HL-60 (cell line): ENCODE data around the gene KIF14.

ENCODE experiments used
- CTCF ChIP-seq: IDR thresholded peaks from one replicate; pipeline ENCODE4 v1.5.1; 2011; ENCODE audit warnings: low read length, control low read depth, inconsistent platforms; ENCODE audit not compliant: insufficient read depth
- GABPA ChIP-seq: IDR thresholded peaks from 2 replicates; pipeline ENCODE4 v1.6.1; 2012; ENCODE audit warnings: low read depth
- POLR2AphosphoS5 ChIP-seq: IDR thresholded peaks from 2 replicates; pipeline ENCODE4 v1.6.1; 2012; ENCODE audit warnings: low read depth
- REST ChIP-seq: IDR thresholded peaks from 2 replicates; pipeline ENCODE4 v1.6.1; 2012; ENCODE audit warnings: low read depth; ENCODE audit not compliant: insufficient replicate concordance
- SPI1 ChIP-seq: IDR thresholded peaks from 2 replicates; pipeline ENCODE4 v1.6.1; 2012; ENCODE audit warnings: low read depth, mild to moderate bottlenecking, borderline replicate concordance

DNA sequence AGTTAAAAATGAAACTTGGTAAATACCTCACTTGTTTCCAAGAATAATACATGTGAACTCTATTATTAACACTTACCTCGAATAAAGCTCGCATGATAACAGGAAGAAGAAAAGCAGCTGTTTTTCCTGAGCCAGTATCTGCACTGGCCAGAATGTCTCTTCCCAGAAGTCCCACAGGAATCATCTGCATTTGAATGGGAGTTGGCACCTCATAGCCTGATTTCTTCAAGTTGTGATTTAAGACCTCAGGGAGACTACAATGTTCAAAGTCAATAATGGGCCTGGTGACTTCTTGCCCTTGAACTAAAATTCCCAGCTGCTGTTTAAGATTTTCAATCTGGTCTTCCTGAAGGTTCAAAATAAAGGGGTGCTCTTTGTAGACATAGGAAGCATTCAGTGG, 45.3 kb upstream of the KIF14 start:
- TF ChIP-seq REST (no peak), CTCF (no peak), GABPA (no peak), POLR2AphosphoS5 (no peak), SPI1 (no peak)
